Measurements from ENCODE around the gene HCK.

- TF ChIP-seq POLR2AphosphoS5 (IDR thresholded peaks at IDR 0.05) (no peak), CTCF (IDR thresholded peaks at IDR 0.05) (no peak)
Observed at GRCh38 chr20:32126919-32127318, 74.9 kb downstream of the HCK start.

Data from gastroesophageal sphincter (tissue), 3 donors.